CD14-positive monocyte (primary cell): ENCODE measurements around the gene ARHGEF10L. TPM values are rescaled to one million over a fixed set of nuclear protein-coding genes. Genes with fewer than 3 reads are reported as not detected.
A peak's percentile ranks its signal among the peaks of the same experiment; 100 is the strongest.

Experiments
- DNase-seq, 3 donors: peaks; one replicate each; pipeline ENCODE4 v3.0.0-alpha.2; 2011 to 2022
- H2AFZ ChIP-seq: 2 replicates; pipeline ENCODE4 v1.6.0; 2012; ENCODE audit warnings: mild to moderate bottlenecking, low read depth, low read length, inconsistent platforms; ENCODE audit not compliant: insufficient read depth, poor library complexity, severe bottlenecking
- H3K27ac ChIP-seq, 2 donors: 1 replicate in 1 of 2; 2 replicates in 1 of 2; pipeline ENCODE4 v1.5.1; 2012 to 2013; ENCODE audit warnings: low read length in 2 of 2, control low read depth in 1 of 2, inconsistent platforms in 1 of 2, low read depth in 1 of 2, mild to moderate bottlenecking in 1 of 2
- H3K27me3 ChIP-seq, 2 donors: one replicate each; pipeline versions ENCODE4 v1.6.0 to v1.6.1; 2011 to 2013; ENCODE audit warnings: low read length in 2 of 2; ENCODE audit not compliant: control insufficient read depth in 2 of 2, insufficient read depth in 2 of 2
- H3K36me3 ChIP-seq, 2 donors: replicated peaks in 1 of 2; 1 replicate in 1 of 2; 2 replicates in 1 of 2; pipeline versions ENCODE4 v1.5.1 to v1.6.1; 2012 to 2013; ENCODE audit warnings: low read length in 2 of 2, control low read depth in 1 of 2, inconsistent platforms in 1 of 2, mild to moderate bottlenecking in 1 of 2; ENCODE audit not compliant: insufficient read depth in 2 of 2, control insufficient read depth in 1 of 2
- H3K4me1 ChIP-seq, 2 donors: 1 replicate in 1 of 2; 2 replicates in 1 of 2; pipeline versions ENCODE4 v1.5.1 to v1.6.1; 2012 to 2013; ENCODE audit warnings: low read length in 2 of 2, control low read depth in 1 of 2, inconsistent platforms in 1 of 2, mild to moderate bottlenecking in 1 of 2, moderate library complexity in 1 of 2; ENCODE audit not compliant: insufficient read depth in 2 of 2, control insufficient read depth in 1 of 2
- H3K4me2 ChIP-seq: replicated peaks from 2 replicates; pipeline ENCODE3; 2012; ENCODE audit warnings: low read length, moderate library complexity, mild to moderate bottlenecking; ENCODE audit not compliant: poor library complexity, severe bottlenecking; ENCODE audit errors: extremely low read depth
- H3K4me3 ChIP-seq, 3 experiments: fragments of 200-600 bp in 1 of 3; sonication (generic) in 1 of 3; replicated peaks in 1 of 3; 1 replicate in 2 of 3; 2 replicates in 1 of 3; pipeline ENCODE4 v1.5.1; 2011 to 2013; ENCODE audit warnings: low read length in 3 of 3, mild to moderate bottlenecking in 3 of 3, control low read depth in 2 of 3, low read depth in 2 of 3, inconsistent platforms in 1 of 3, moderate library complexity in 1 of 3
- H3K79me2 ChIP-seq: 2 replicates; pipeline ENCODE4 v1.6.0; 2012; ENCODE audit warnings: mild to moderate bottlenecking, control low read depth, inconsistent platforms, low read length, moderate library complexity; ENCODE audit not compliant: insufficient read depth
- H3K9ac ChIP-seq: 2 replicates; pipeline ENCODE4 v1.6.0; 2017; ENCODE audit warnings: low read length, mild to moderate bottlenecking; ENCODE audit not compliant: insufficient read depth, poor library complexity, severe bottlenecking
- H3K9me3 ChIP-seq, 2 donors: replicated peaks in 1 of 2; 1 replicate in 1 of 2; 2 replicates in 1 of 2; pipeline versions ENCODE4 v1.5.1 to v1.6.1; 2012 to 2013; ENCODE audit warnings: low read length in 2 of 2, control low read depth in 1 of 2; ENCODE audit not compliant: control insufficient read depth in 1 of 2, insufficient read depth in 1 of 2
- H4K20me1 ChIP-seq: 2 replicates; pipeline ENCODE4 v1.6.0; 2012; ENCODE audit warnings: mild to moderate bottlenecking, low read length, control low read depth, moderate library complexity; ENCODE audit not compliant: insufficient read depth
- H3K27ac Mint-ChIP-seq, 7 donors: one replicate each; pipeline ENCODE4 v1.8.0; 2020; ENCODE audit warnings: mild to moderate bottlenecking in 7 of 7, mixed read lengths in 7 of 7, moderate library complexity in 6 of 7, inconsistent platforms in 2 of 7
- H3K27me3 Mint-ChIP-seq, 3 donors: one replicate each; pipeline ENCODE4 v1.8.0; 2021 to 2022; ENCODE audit warnings: low read depth in 3 of 3, mild to moderate bottlenecking in 3 of 3, mixed read lengths in 3 of 3, moderate library complexity in 3 of 3, inconsistent platforms in 1 of 3
- H3K36me3 Mint-ChIP-seq, 2 donors: one replicate each; pipeline ENCODE4 v1.8.0; 2020; ENCODE audit warnings: mixed read lengths in 2 of 2, inconsistent platforms in 1 of 2, mild to moderate bottlenecking in 1 of 2
- H3K4me1 Mint-ChIP-seq: one replicate; pipeline ENCODE4 v1.8.0; 2020; ENCODE audit warnings: mild to moderate bottlenecking, mixed read lengths
- H3K4me3 Mint-ChIP-seq, 2 donors: one replicate each; pipeline ENCODE4 v1.8.0; 2020; ENCODE audit warnings: mild to moderate bottlenecking in 2 of 2, mixed read lengths in 2 of 2, moderate library complexity in 1 of 2
- H3K9me3 Mint-ChIP-seq, 7 donors: one replicate each; pipeline ENCODE4 v1.8.0; 2020 to 2022; ENCODE audit warnings: mixed read lengths in 7 of 7, mild to moderate bottlenecking in 6 of 7, moderate library complexity in 6 of 7, inconsistent platforms in 2 of 7
- WGBS: methylation state at CpG from one replicate; pipeline ENCODE4 v1.1.5; 2013; ENCODE audit warnings: missing lambda C conversion rate; ENCODE audit not compliant: insufficient coverage; 5-methylcytosine and 5-hydroxymethylcytosine counted together
- intact Hi-C, 2 donors: fragments of 100-400 bp; cut with micrococcal nuclease; formaldehyde crosslinking; loops; one replicate each; pipeline versions ENCODE4 v1.15.0 to v1.15.1; 2023
- polyA plus RNA-seq, 3 donors: library from polyadenylated mRNA; depleted of rRNA in 1 of 3; unstranded in 2 of 3; stranded (reverse) in 1 of 3; fragments of 300-500 nt in 2 of 3; fragments of >200 nt in 1 of 3; fragmentation: Illumina TruSeq in 2 of 3; gene quantifications; 1 replicate in 2 of 3; 2 replicates in 1 of 3; pipeline ENCODE4 v1.2.3, GENCODE V29; 2012 to 2021
- TF ChIP-seq, protein P1 (sequence below): fragments of 200-600 bp; IDR thresholded peaks from one replicate; pipeline ENCODE4 v1.8.0; 2022; ENCODE audit warnings: antibody characterized with exemption, mild to moderate bottlenecking

The ARHGEF10L gene
- polyA plus RNA-seq, 3 donors = 20.7 to 95.7 (median 23.7) TPM

DNA sequence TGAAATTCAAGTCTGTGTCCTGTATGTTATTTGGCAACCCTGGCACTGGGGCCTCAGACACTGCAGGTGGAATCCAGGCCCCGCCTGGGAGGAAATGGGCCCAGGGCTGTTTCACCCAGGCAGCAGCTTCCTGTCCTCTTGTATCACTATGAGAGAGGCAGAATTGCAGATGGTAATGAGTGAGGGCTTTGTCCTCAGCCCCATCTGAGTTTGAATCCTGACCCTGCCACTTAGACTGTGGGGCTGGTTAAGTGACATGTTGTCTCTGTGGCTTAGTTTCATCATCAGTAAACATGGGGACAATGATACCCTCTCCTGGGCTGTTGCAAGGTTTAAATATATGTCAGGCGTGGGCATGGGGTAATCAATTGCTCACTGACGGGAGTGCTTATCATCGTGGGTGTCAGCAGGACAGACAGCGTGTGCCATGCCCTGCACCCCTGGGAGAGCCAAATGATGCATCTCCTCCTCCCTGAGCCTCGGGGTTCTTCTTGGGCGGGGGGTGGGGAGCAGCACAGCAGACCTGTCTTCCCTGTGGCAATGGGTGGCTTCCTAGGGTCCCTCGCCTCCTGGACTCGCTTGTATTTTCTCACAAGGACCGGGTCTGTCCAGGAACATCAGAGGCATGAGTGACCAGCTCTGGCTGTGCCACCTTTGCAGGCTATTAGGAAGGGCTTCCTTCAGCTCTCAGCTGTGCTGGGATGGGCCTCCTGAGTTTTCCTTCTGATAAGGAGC lies 42.1 kb downstream of the ARHGEF10L start:
- intact Hi-C loops = no loop called here
- no peak overlapping the region for H2AFZ ChIP-seq
- 48% methylated on average over 9 of the region's 10 CpGs for WGBS
- no peak overlapping the region for H3K4me3 Mint-ChIP-seq
- H4K20me1 ChIP-seq = no peaks in the 10 kb centered on the region
- DNase-seq = peak; percentile 20 to 35 (median 32)
- no peak overlapping the region for H3K4me2 ChIP-seq
- TF ChIP-seq, protein P1, sequence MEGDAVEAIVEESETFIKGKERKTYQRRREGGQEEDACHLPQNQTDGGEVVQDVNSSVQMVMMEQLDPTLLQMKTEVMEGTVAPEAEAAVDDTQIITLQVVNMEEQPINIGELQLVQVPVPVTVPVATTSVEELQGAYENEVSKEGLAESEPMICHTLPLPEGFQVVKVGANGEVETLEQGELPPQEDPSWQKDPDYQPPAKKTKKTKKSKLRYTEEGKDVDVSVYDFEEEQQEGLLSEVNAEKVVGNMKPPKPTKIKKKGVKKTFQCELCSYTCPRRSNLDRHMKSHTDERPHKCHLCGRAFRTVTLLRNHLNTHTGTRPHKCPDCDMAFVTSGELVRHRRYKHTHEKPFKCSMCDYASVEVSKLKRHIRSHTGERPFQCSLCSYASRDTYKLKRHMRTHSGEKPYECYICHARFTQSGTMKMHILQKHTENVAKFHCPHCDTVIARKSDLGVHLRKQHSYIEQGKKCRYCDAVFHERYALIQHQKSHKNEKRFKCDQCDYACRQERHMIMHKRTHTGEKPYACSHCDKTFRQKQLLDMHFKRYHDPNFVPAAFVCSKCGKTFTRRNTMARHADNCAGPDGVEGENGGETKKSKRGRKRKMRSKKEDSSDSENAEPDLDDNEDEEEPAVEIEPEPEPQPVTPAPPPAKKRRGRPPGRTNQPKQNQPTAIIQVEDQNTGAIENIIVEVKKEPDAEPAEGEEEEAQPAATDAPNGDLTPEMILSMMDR = no peak
- no peak overlapping the region for H3K27ac ChIP-seq
- H3K27me3 Mint-ChIP-seq = peaks cover 0 to 7% (median 4%) of the 10 kb centered on the region in 3 donors
- no peak overlapping the region for H3K9ac ChIP-seq
- H3K36me3 ChIP-seq = no peaks in the 10 kb centered on the region
- peaks cover 2 to 3% of the 10 kb centered on the region in 2 donors for H3K36me3 Mint-ChIP-seq
- H3K4me1 ChIP-seq = peaks cover 33 to 38% of the 10 kb centered on the region in 2 donors
- no peak overlapping the region for H3K4me3 ChIP-seq
- peaks cover 45% of the 10 kb centered on the region for H3K4me1 Mint-ChIP-seq
- H3K9me3 ChIP-seq = no peaks in the 10 kb centered on the region
- H3K27me3 ChIP-seq = no peaks in the 10 kb centered on the region
- H3K27ac Mint-ChIP-seq = peak overlapping the region in 3 of 7 donors; percentile 19 to 58 (median 52)
- H3K9me3 Mint-ChIP-seq = no peaks in the 10 kb centered on the region
- no peaks in the 10 kb centered on the region for H3K79me2 ChIP-seq

DNA sequence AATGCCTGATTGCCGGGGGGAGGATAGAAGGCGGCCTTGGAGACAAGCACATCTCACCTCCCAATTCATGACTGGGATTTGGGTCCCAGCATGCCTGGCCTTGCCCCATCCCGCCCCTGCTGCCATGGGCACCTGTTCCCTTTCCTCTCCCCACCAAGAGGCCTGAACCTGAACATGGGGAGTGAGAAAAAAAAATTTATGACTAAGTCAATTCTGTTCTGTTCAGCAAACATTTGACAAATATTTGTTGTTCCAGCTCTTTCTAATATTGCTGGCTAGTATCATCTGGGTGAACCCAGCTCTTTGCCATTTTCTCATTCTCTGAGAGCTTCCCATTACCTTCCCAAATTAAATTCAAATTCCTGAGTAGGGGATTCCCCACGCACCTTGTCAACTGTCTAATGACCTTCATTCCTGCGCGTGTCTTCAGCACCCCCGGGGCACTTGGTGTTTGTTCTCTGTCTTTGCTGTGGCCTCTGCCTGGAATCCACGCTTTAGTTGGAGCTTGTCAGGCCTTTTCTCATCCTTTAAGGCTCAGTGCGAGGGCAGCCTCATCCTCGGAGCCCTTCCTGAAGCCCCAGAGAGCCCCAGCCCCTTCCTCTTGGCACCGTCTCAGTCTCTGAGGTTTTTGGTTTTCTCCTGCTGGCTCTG lies 42.8 kb downstream of the ARHGEF10L start:
- H3K4me3 ChIP-seq = no peak overlapping the region
- peak overlapping the region in 2 of 7 donors; percentile 8 to 73 for H3K27ac Mint-ChIP-seq
- no peak overlapping the region for H3K27ac ChIP-seq
- H3K9me3 Mint-ChIP-seq = no peaks in the 10 kb centered on the region
- H3K9me3 ChIP-seq = no peaks in the 10 kb centered on the region
- no peak for DNase-seq
- no peaks in the 10 kb centered on the region for H3K27me3 ChIP-seq
- H3K36me3 ChIP-seq = no peaks in the 10 kb centered on the region
- peaks cover 37 to 44% of the 10 kb centered on the region in 2 donors for H3K4me1 ChIP-seq
- H2AFZ ChIP-seq = peak overlapping the region; percentile 43
- no peaks in the 10 kb centered on the region for H3K79me2 ChIP-seq
- no peak overlapping the region for H3K4me2 ChIP-seq
- peaks cover 2 to 3% of the 10 kb centered on the region in 2 donors for H3K36me3 Mint-ChIP-seq
- WGBS = 34% methylated on average over 9 of the region's 11 CpGs
- no peak overlapping the region for H3K4me3 Mint-ChIP-seq
- TF ChIP-seq, protein P1 = no peak
- H3K9ac ChIP-seq = no peak overlapping the region
- intact Hi-C loops = no loop called here
- H3K4me1 Mint-ChIP-seq = peaks cover 52% of the 10 kb centered on the region
- peaks cover 0 to 7% (median 4%) of the 10 kb centered on the region in 3 donors for H3K27me3 Mint-ChIP-seq
- no peaks in the 10 kb centered on the region for H4K20me1 ChIP-seq
